Measurements from ENCODE around the gene PARVG. TPM values are rescaled to one million over a fixed set of nuclear protein-coding genes. Genes with fewer than 3 reads are reported as not detected.
A peak's percentile ranks its signal among the peaks of the same experiment; 100 is the strongest.

Gene PARVG
- total RNA-seq, 4 donors from 2014 or later, result 18.4 to 304 (median 33.8) TPM

DNA sequence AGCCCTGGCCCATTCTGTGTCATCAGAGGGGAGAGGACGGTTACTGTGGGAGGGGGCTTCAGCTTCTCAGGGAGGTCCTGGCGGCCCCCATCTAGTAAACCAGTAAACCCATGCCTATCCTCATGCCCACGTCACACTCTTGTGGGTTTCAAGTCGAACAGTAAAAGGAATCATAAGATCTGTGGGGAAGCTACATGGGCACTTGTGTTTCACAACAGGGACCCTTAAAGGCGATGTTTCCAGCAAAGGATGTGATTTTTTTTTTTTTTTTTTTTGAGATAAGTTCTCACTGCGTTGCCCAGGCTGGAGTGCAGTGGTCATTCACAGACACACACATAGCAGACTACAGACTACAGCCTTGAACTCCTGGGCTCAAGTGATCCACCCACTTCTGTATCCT, 9.2 kb upstream of the PARVG start:
- no peak overlapping the region for H3K4me3 ChIP-seq
- peaks cover 0 to 3% (median 0%) of the 10 kb centered on the region in 4 donors for H3K4me1 ChIP-seq
- H3K27ac ChIP-seq, result no peak overlapping the region
- no peaks in the 10 kb centered on the region for H3K9me3 ChIP-seq
- peak in 1 of 3 donors; percentile 7 for DNase-seq
- H3K36me3 ChIP-seq, result no peaks in the 10 kb centered on the region
- no peaks in the 10 kb centered on the region for H3K27me3 ChIP-seq
- TF ChIP-seq, protein P1, sequence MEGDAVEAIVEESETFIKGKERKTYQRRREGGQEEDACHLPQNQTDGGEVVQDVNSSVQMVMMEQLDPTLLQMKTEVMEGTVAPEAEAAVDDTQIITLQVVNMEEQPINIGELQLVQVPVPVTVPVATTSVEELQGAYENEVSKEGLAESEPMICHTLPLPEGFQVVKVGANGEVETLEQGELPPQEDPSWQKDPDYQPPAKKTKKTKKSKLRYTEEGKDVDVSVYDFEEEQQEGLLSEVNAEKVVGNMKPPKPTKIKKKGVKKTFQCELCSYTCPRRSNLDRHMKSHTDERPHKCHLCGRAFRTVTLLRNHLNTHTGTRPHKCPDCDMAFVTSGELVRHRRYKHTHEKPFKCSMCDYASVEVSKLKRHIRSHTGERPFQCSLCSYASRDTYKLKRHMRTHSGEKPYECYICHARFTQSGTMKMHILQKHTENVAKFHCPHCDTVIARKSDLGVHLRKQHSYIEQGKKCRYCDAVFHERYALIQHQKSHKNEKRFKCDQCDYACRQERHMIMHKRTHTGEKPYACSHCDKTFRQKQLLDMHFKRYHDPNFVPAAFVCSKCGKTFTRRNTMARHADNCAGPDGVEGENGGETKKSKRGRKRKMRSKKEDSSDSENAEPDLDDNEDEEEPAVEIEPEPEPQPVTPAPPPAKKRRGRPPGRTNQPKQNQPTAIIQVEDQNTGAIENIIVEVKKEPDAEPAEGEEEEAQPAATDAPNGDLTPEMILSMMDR (IDR thresholded peaks at IDR 0.05), result no peak
- no peak for TF ChIP-seq POLR2A (IDR thresholded peaks at IDR 0.05)

DNA sequence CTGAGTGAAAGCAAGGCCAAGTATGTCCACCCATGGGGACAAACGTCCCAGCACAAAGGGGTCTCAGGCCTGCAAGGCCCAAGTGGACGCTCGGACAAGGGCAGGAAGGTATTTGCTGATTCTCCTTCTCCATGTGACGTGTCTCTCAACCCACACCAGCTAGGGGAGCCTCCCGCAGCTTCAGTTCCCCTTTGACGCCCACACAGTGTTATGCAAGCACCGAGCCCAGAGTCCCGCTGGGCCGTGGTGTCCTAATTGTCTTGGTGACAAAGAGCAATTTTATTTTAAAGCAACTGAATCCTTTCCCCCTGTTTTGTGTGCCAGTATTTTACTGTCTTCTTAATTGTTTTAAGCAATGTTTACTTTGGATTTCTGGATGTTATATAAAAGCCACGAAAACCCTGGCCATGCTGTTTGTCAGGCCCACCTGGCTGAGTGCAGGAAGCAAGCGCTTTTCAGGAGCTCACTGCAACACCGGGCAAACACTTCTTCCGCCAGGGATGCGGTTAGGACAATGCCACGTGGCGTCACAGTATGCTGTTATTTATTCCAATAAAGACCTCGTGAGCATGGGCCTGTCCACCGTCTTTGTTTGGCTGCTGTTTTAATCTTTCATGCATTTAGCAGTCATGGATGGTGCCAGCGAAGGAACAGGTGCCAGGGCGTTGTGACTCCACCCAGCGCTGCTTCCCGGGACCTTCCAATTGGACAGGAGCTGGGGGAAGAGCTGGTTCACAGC, 8.2 kb upstream of the PARVG start:
- TF ChIP-seq POLR2A (IDR thresholded peaks at IDR 0.05), result no peak
- TF ChIP-seq, protein P1 (IDR thresholded peaks at IDR 0.05), result no peak

DNA sequence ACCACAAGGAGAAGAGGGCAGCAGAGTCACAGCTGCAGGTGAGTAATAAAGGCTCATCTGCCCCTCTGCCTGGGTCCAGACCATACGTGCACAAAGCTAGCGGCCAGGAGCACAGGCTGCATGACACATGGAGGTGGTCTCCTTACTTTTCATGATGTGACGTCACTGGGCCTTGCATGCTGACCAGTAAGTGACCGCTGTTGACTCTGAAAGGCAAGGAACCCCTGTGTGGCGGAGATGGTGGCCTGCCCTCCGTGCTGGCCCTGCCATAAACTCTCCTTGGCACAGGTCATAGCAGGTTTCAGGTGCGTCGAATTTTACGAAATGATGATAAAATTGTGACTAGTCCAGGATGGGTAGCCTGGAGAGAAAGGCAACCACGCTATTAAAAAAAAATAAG, 7.6 kb upstream of the PARVG start:
- H3K27me3 ChIP-seq, result no peaks in the 10 kb centered on the region
- DNase-seq, result no peak
- H3K36me3 ChIP-seq, result no peaks in the 10 kb centered on the region
- H3K27ac ChIP-seq, result peak overlapping the region in 3 of 4 donors; percentile 10 to 49 (median 22)
- no peak overlapping the region for H3K4me3 ChIP-seq
- H3K9me3 ChIP-seq, result no peaks in the 10 kb centered on the region
- TF ChIP-seq, protein P1 (IDR thresholded peaks at IDR 0.05), result no peak
- TF ChIP-seq POLR2A (IDR thresholded peaks at IDR 0.05), result no peak
- H3K4me1 ChIP-seq, result peaks cover 0 to 3% (median 0%) of the 10 kb centered on the region in 4 donors

More for the DNA sequence above, 8.2 kb upstream of the PARVG start:
- Histone ChIP-seq H3K27ac (peak overlapping the region in 3 of 4 donors; percentile 10 to 49 (median 22)), H3K4me1 (peaks cover 0 to 3% (median 0%) of the 10 kb centered on the region in 4 donors), H3K36me3 (no peaks in the 10 kb centered on the region), H3K4me3 (no peak overlapping the region), H3K27me3 (no peaks in the 10 kb centered on the region), H3K9me3 (no peaks in the 10 kb centered on the region)
- DNase-seq, result peak; percentile 31 to 82 (median 81)

DNA sequence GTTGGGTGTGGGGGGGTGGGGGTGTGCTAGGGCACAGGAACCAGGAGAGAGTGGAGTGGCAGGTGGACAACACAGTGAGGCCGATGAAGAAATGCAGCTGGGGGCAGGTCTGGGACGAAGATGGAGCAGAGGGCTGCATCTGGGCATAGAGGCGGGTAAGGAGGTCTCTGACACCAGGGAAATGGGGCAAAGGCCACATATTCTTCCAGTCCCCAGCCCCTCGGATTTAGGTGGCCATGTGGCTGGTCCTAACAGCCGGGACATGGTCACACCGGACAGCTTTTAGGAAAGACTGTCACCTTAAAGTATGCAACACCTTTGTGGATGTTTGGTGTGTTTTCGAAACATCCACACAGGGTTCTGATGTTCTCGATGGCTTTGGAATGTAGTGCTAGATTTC, 5.0 kb upstream of the PARVG start:
- no peaks in the 10 kb centered on the region for H3K27me3 ChIP-seq

DNA sequence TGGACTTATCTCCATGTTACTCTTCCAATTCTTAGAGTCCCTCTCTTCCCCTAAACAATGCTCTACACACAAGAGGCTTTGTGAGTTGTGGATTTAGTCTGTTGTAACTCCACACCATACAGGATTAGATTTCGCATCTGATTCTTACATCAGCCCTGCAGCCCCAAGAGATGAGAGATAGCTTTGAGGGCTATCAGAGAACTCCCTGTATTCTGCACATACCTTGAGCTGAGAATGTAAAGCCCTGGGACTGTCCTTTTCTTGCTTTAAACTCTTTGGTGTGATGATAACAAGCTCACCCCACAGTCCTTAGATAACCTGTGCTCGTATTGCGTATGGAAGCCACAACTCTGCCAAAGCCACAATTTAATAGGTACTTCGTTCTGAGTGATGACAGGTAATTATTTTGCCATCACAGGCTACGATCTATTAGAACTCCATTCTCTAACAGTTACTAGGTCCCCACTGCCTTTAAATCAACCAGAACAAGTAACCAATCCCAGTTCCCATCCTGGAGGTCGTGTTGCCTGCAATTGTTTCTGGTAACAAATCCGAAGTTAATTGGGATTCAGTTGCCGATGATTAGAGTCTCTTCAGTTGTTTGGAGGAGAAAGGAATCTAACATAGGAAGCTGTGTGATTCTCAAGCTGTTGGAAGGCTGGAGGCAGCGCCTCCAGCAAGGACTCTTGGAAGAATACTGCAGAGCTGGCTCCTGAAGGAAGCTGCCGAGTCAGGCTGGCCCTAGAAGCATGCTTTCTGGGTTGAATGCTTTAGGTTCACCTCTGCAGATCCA, 1.3 kb upstream of the PARVG start:
- H3K36me3 ChIP-seq, result no peaks in the 10 kb centered on the region
- H3K27ac ChIP-seq, result no peak overlapping the region
- no peaks in the 10 kb centered on the region for H3K27me3 ChIP-seq
- DNase-seq, result no peak
- H3K9me3 ChIP-seq, result no peaks in the 10 kb centered on the region
- no peak for TF ChIP-seq POLR2A (IDR thresholded peaks at IDR 0.05)
- TF ChIP-seq, protein P1 (IDR thresholded peaks at IDR 0.05), result no peak
- H3K4me3 ChIP-seq, result no peak overlapping the region
- H3K4me1 ChIP-seq, result peaks cover 0 to 4% (median 0%) of the 10 kb centered on the region in 4 donors

More for the DNA sequence above, 5.0 kb upstream of the PARVG start:
- H3K4me3 ChIP-seq, result no peak overlapping the region
- H3K36me3 ChIP-seq, result no peaks in the 10 kb centered on the region
- DNase-seq, result no peak
- no peak overlapping the region for H3K27ac ChIP-seq
- no peaks in the 10 kb centered on the region for H3K9me3 ChIP-seq
- H3K4me1 ChIP-seq, result peaks cover 0 to 3% (median 0%) of the 10 kb centered on the region in 4 donors
- TF ChIP-seq, protein P1 (IDR thresholded peaks at IDR 0.05), result no peak
- TF ChIP-seq POLR2A (IDR thresholded peaks at IDR 0.05), result no peak
